A549 (cell line): ENCODE measurements around the gene SLC35E1.

ENCODE experiments used
- CHD2 ChIP-seq: fragments of 150-350 bp; IDR thresholded peaks from 2 replicates; pipeline ENCODE4 v1.6.1; 2014; ENCODE audit warnings: low read length; ENCODE audit not compliant: partially characterized antibody
- CTCF ChIP-seq: fragments of >200 bp; sonication (Bioruptor Twin); formaldehyde crosslinking; IDR thresholded peaks from 3 replicates; pipeline ENCODE4 v1.5.1; 2016
- EP300 ChIP-seq, 2 experiments: fragments of >200 bp; sonication (Bioruptor Twin); formaldehyde crosslinking; IDR thresholded peaks; 2 replicates in 1 of 2; 3 replicates in 1 of 2; pipeline ENCODE4 v1.6.1; 2016 to 2017
- ESRRA ChIP-seq: fragments of 150-350 bp; IDR thresholded peaks from 2 replicates; pipeline ENCODE4 v1.6.1; 2014; ENCODE audit warnings: mild to moderate bottlenecking, low read length, borderline replicate concordance
- JUN ChIP-seq, 2 experiments: fragments of >200 bp; sonication (Bioruptor Twin); formaldehyde crosslinking; IDR thresholded peaks; 2 replicates in 1 of 2; 3 replicates in 1 of 2; pipeline ENCODE4 v1.6.1; 2016 to 2017
- JUNB ChIP-seq: fragments of >200 bp; sonication (Bioruptor Twin); formaldehyde crosslinking; IDR thresholded peaks from 2 replicates; pipeline ENCODE4 v1.6.1; 2016
- REST ChIP-seq: fragments of 200-600 bp; sonication (generic); IDR thresholded peaks from 2 replicates; pipeline ENCODE4 v1.6.1; 2016; ENCODE audit warnings: antibody characterized with exemption, mild to moderate bottlenecking, moderate library complexity
- RNF2 ChIP-seq: fragments of 200-600 bp; sonication (generic); IDR thresholded peaks from 2 replicates; pipeline ENCODE4 v1.6.1; 2016; ENCODE audit warnings: low read depth, mild to moderate bottlenecking, antibody characterized with exemption, moderate library complexity, borderline replicate concordance
- USF2 ChIP-seq: fragments of 450-650 bp; IDR thresholded peaks from 2 replicates; pipeline ENCODE4 v1.6.1; 2014; ENCODE audit warnings: antibody characterized with exemption

- TF ChIP-seq CTCF = no peak
- TF ChIP-seq ESRRA = no peak
- no peak for TF ChIP-seq EP300 (IDR thresholded peaks at IDR 0.05)
- no peak for TF ChIP-seq JUNB
- TF ChIP-seq CHD2 = no peak
- TF ChIP-seq RNF2 = no peak
- TF ChIP-seq USF2 = no peak
- TF ChIP-seq JUN (IDR thresholded peaks at IDR 0.05) = no peak
- TF ChIP-seq REST = no peak
These were observed 3.1 kb upstream of the SLC35E1 start for GRCh38 chr19:16575282-16575681.
